Fibroblast of mammary gland (primary cell): ENCODE results near the gene ABCF3.

Experiments used
- DNase-seq: peaks from one replicate; pipeline ENCODE4 v3.0.0-alpha.2; 2010; ENCODE audit warnings: low read depth
- H3K4me3 ChIP-seq: 2 replicates; pipeline ENCODE4 v1.5.1; 2011; ENCODE audit warnings: low read depth, mild to moderate bottlenecking, low read length, moderate library complexity; ENCODE audit not compliant: control insufficient read depth
- CTCF ChIP-seq: conservative IDR thresholded peaks from 2 replicates; pipeline ENCODE4 v1.5.1; 2011; ENCODE audit warnings: low read depth, low read length, inconsistent platforms; ENCODE audit not compliant: control insufficient read depth, insufficient read depth

Gene ABCF3

GRCh38 chr3:184211297-184211696 is 25.3 kb downstream of the ABCF3 start:
- no peak for DNase-seq
- H3K4me3 ChIP-seq = no peak overlapping the region
- TF ChIP-seq CTCF = no peak

GRCh38 chr3:184211718-184212117 is 25.7 kb downstream of the ABCF3 start:
- no peak overlapping the region for H3K4me3 ChIP-seq
- no peak for TF ChIP-seq CTCF
- no peak for DNase-seq

GRCh38 chr3:184218814-184219213 is 32.8 kb downstream of the ABCF3 start:
- DNase-seq = no peak
- H3K4me3 ChIP-seq = no peak overlapping the region
- TF ChIP-seq CTCF = no peak

GRCh38 chr3:184222521-184222920 is 36.5 kb downstream of the ABCF3 start:
- DNase-seq = no peak
- H3K4me3 ChIP-seq = no peak overlapping the region
- TF ChIP-seq CTCF = no peak

GRCh38 chr3:184223946-184224345 is 37.9 kb downstream of the ABCF3 start:
- DNase-seq = no peak
- no peak for TF ChIP-seq CTCF
- no peak overlapping the region for H3K4me3 ChIP-seq

GRCh38 chr3:184227481-184227935 is 41.5 kb downstream of the ABCF3 start:
- H3K4me3 ChIP-seq = no peak overlapping the region
- TF ChIP-seq CTCF = peak; percentile 83
- DNase-seq = peak; percentile 19
